Measurements from ENCODE around the gene TERT.
"Not testable (repeated sequence)": the region's sequence is repeated elsewhere in the genome, so short reads cannot be mapped to it uniquely, and the experiment has no call there.

The TERT gene

DNA sequence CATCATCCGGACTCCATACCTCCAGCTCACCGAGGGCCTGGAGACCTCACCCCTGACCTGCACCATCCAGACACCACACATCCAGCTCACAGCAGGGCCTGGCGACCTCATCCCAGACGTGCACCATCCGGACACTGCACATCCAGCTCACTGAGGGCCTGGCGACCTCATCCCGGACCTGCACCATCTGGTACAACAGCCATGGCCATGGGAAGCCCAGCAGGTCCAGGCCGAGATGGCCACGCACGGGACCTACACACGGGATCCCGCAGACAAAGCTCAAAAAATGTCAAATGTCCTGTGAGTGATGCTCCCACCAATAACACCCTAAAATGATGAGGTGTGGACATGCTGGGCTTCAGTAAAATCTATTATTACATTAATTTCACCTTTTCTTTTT is 9.7 kb downstream of the TERT start:
- no peak for DNase-seq (ENCODE audit: low spot score)
- TF ChIP-seq, protein P1, sequence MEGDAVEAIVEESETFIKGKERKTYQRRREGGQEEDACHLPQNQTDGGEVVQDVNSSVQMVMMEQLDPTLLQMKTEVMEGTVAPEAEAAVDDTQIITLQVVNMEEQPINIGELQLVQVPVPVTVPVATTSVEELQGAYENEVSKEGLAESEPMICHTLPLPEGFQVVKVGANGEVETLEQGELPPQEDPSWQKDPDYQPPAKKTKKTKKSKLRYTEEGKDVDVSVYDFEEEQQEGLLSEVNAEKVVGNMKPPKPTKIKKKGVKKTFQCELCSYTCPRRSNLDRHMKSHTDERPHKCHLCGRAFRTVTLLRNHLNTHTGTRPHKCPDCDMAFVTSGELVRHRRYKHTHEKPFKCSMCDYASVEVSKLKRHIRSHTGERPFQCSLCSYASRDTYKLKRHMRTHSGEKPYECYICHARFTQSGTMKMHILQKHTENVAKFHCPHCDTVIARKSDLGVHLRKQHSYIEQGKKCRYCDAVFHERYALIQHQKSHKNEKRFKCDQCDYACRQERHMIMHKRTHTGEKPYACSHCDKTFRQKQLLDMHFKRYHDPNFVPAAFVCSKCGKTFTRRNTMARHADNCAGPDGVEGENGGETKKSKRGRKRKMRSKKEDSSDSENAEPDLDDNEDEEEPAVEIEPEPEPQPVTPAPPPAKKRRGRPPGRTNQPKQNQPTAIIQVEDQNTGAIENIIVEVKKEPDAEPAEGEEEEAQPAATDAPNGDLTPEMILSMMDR (IDR thresholded peaks at IDR 0.05; ENCODE audit: borderline replicate concordance, control extremely low read depth, extremely low read depth, insufficient read depth, missing control alignments): no peak

DNA sequence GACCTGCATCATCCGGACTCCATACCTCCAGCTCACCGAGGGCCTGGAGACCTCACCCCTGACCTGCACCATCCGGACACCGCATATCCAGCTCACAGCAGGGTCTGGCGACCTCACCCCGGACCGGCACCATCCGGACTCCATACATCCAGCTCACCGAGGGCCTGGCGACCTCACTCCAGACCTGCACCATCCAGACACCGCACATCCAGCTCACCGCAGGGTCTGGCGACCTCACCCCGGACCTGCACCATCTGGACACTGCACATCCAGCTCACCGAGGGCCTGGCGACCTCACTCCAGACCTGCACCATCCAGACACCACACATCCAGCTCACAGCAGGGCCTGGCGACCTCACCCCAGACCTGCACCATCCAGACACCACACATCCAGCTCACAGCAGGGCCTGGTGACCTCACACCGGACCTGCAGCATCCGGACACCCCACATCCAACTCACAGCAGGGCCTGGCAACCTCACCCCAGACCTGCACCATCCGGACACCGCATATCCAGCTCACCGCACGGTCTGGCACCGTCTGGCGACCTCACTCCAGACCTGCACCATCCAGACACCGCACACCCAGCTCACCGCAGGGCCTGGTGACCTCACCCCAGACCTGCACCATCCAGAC is 10.4 kb downstream of the TERT start:
- DNase-seq (ENCODE audit: low spot score); in situ Hi-C loops (cut with MboI; ENCODE audit: low sequenced_read_pairs, unreplicated experiment): not testable (repeated sequence)

More for the DNA sequence above, 9.7 kb downstream of the TERT start:
- in situ Hi-C loops (cut with MboI; ENCODE audit: low sequenced_read_pairs, unreplicated experiment): no loop called here

DNA sequence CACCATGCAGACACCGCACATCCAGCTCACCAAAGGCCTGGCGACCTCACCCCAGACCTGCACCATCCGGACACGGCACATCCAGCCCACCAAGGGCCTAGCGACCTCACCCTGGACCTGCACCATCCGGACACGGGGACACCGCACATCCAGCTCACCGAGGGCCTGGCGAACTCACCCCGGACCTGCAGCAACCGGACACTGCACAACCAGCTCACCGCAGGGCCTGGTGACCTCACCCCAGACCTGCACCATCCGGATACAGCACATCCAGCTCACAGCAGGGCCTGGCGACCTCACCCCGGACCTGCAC is 11.2 kb downstream of the TERT start:
- DNase-seq (ENCODE audit: low spot score); in situ Hi-C loops (cut with MboI; ENCODE audit: low sequenced_read_pairs, unreplicated experiment): not testable (repeated sequence)

DNA sequence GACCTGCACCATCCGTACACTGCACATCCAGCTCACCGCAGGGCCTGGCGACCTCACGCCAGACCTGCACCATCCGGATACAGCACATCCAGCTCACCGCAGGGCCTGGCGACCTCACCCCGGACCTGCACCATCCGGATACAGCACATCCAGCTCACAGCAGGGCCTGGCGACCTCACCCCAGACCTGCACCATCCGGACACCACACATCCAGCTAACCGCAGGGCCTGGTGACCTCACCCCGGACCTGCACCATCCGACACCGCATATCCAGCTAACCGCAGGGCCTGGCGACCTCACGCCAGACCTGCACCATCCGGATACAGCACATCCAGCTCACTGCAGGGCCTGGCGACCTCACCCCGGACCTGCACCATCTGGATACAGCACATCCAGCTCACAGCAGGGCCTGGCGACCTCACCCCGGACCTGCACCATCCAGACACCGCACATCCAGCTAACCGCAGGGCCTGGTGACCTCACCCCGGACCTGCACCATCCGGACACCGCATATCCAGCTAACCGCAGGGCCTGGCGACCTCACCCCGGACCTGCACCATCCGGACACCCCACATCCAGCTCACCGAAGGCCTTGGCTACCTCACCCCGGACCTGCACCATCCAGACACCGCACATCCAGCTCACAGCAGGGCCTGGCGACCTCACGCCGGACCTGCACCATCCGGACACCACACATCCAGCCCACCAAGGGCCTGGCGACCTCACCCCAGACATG is 11.7 kb downstream of the TERT start:
- in situ Hi-C loops (cut with MboI; ENCODE audit: low sequenced_read_pairs, unreplicated experiment); DNase-seq (ENCODE audit: low spot score): not testable (repeated sequence)

DNA sequence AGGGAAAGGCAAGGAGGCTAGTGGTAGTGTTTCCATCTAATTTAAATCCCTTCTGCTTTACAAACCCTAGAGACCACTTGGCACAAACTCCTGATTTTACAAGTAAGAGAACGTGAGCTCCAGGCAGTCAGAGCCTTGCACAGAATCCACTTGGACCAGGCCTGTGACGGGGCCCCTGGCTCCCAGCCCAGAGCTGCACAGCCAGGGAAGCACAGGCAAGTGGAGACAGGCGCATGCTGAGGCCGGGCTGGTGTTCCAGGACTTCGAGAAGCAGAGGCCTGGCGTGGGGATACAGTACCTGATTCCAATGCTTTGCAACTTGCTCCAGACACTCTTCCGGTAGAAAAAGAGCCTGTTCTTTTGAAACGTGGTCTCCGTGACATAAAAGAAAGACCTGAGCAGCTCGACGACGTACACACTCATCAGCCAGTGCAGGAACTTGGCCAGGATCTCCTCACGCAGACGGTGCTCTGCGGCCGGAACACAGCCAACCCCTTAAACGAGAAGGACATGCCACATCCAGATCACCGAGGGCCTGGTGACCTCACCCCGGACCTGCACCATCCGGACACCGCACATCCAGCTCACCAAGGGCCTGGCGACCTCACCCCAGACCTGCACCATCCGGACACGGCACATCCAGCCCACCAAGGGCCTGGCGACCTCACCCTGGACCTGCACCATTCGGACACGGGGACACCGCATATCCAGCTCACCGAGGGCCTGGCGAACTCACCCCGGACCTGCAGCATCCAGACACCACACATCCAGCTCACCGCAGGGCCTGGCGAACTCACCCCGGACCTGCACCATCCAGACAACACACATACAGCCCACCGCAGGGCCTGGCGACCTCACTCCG is 12.5 kb downstream of the TERT start:
- TF ChIP-seq, protein P1 (IDR thresholded peaks at IDR 0.05; ENCODE audit: borderline replicate concordance, control extremely low read depth, extremely low read depth, insufficient read depth, missing control alignments): no peak
- in situ Hi-C loops (cut with MboI; ENCODE audit: low sequenced_read_pairs, unreplicated experiment): no loop called here
- DNase-seq (ENCODE audit: low spot score): no peak

DNA sequence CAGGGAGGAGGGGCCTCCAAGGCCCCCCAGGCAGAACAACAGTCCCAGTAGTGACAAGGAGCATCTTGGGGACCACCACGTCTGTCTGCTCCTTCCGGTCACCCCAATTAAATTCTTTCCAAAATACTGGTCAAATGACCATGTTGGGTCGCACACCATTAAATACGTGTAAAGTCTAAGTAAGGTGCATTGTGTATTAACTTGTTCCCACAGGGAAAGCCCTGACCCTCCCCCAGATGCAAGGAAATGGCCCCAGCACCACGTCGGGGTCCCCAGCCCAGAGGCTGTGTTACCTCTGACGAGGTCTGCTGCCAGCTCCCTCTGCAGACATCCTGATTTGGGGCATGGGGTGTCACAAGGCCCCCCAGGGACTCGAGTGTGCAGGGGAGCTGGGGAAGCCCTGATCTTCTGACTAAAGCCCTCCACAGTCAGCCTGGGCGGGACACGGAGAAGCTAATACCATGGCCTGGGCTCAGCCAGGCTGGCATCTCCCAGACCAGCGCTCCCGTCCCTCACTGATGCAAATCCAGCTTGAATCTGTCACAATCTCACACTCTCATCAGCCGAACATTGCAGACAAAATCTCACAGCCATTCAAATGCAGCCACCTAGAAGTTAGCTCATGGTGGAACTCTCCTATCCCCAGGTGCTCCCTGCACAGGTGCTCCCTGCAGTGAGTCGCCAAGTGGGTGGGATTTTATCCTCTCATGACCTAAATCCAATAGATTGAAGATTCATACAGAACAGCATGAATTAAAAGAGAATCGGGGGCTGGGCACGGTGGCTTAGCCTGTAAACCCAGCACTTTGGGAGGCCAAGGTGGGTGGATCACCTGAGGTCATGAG is 13.6 kb downstream of the TERT start:
- TF ChIP-seq, protein P1 (IDR thresholded peaks at IDR 0.05; ENCODE audit: borderline replicate concordance, control extremely low read depth, extremely low read depth, insufficient read depth, missing control alignments): no peak
- in situ Hi-C loops (cut with MboI; ENCODE audit: low sequenced_read_pairs, unreplicated experiment): no loop called here
- DNase-seq (ENCODE audit: low spot score): no peak

DNA sequence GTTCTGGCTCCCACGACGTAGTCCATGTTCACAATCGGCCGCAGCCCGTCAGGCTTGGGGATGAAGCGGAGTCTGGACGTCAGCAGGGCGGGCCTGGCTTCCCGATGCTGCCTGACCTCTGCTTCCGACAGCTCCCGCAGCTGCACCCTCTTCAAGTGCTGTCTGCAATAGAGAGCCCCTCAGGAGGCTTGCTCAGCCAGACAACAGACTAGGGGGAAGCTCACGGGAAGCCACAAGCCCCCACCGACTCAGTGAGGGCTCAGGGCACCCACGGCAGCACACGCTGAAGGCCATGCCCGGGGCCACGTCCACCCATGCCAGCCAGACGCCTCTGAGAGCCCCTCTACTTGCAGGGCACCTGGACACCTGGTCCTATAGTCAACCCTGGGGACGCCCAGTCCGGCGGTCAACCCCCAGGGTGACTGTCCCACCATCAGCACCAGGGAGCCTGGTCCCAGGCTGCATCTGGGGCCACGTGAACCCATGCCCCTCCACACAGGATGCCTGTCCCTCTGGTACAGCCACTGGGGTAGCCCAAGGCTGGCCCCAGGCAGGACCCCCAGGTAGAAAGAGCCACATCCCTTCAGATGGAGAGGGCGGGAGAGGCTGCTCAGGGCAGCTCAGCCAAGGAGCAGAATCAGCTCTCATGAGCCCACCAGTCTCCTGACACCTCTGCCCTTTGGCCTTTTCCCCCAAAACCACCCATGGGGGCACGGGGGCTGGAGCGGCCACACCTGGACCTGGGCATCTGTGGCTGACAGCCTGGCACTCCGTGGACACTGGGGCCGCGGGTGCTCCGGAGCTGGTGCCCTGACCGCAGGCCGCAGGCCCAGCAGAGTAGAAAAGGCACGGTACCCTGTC is 14.5 kb downstream of the TERT start:
- TF ChIP-seq, protein P1 (IDR thresholded peaks at IDR 0.05; ENCODE audit: borderline replicate concordance, control extremely low read depth, extremely low read depth, insufficient read depth, missing control alignments): no peak
- in situ Hi-C loops (cut with MboI; ENCODE audit: low sequenced_read_pairs, unreplicated experiment): no loop called here

More for the DNA sequence above, 14.5 kb downstream of the TERT start:
- DNase-seq (ENCODE audit: low spot score): no peak

Data from GM13976 (cell line).